GM12873 (cell line): ENCODE data around the gene KIF13A.

Source experiments
- CTCF ChIP-seq: IDR thresholded peaks from 2 replicates; pipeline ENCODE4 v1.5.1; 2012; ENCODE audit warnings: low read depth, mild to moderate bottlenecking, moderate library complexity, low read length, control low read depth; ENCODE audit not compliant: insufficient read depth; ENCODE audit errors: missing control alignments

The KIF13A gene

GRCh38 chr6:17904491-17905120 lies 82.8 kb downstream of the KIF13A start:
- no peak for TF ChIP-seq CTCF

- TF ChIP-seq CTCF, result no peak
These were observed 84.5 kb downstream of the KIF13A start for GRCh38 chr6:17902974-17903373.

- no peak for TF ChIP-seq CTCF
These were observed 85.9 kb downstream of the KIF13A start for GRCh38 chr6:17901493-17901892.

- TF ChIP-seq CTCF, result no peak
These were observed 87.4 kb downstream of the KIF13A start for GRCh38 chr6:17900011-17900410.

GRCh38 chr6:17899491-17899890 lies 87.9 kb downstream of the KIF13A start:
- no peak for TF ChIP-seq CTCF

GRCh38 chr6:17897681-17898080 lies 89.8 kb downstream of the KIF13A start:
- TF ChIP-seq CTCF, result no peak

- no peak for TF ChIP-seq CTCF
These were observed 92.5 kb downstream of the KIF13A start for GRCh38 chr6:17894905-17895304.
